ENCODE measurements around the gene RTTN. TPM values are rescaled to one million over a fixed set of nuclear protein-coding genes. Genes with fewer than 3 reads are reported as not detected.

Gene RTTN
- total RNA-seq, 1 donor from 2014 or later = 25.6 TPM

DNA sequence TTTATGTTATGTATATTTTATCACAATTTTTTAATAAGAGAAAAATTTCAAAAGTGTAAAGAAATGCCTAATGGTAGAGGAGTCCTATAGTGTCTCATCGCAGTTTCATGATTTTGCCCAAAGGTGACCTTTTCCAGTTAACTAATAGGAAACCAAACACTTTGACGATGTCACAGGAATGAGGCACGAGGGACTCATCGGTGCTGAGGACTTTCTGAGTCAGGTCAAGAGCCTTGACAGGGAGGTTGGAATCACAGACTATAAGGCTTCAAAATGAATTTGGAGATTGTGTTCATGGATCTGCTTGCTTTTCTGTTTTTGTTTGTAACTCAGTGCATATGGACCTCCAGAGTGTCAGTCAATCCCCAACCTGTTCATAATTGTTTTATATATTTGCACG, 15.1 kb upstream of the RTTN start:
- TF ChIP-seq CTCF (IDR thresholded peaks at IDR 0.05; ENCODE audit: unreplicated experiment) = no peak
- Mint-ChIP-seq H3K9me3 (no peaks in the 10 kb centered on the region), H3K27ac (no peak overlapping the region), H3K27me3 (ENCODE audit: low read depth) (peaks cover 47% of the 10 kb centered on the region), H3K4me1 (no peaks in the 10 kb centered on the region), H3K36me3 (no peaks in the 10 kb centered on the region), H3K4me3 (no peak overlapping the region)
- no peak for DNase-seq (ENCODE audit: low spot score in 2 of 2, unreplicated experiment in 2 of 2)

GRCh38 chr18:70219688-70220087, 14.2 kb upstream of the RTTN start:
- DNase-seq (ENCODE audit: low spot score in 2 of 2, unreplicated experiment in 2 of 2) = no peak
- peaks cover 50% of the 10 kb centered on the region for H3K27me3 Mint-ChIP-seq (ENCODE audit: low read depth)
- no peaks in the 10 kb centered on the region for H3K9me3 Mint-ChIP-seq
- no peaks in the 10 kb centered on the region for H3K36me3 Mint-ChIP-seq
- H3K4me3 Mint-ChIP-seq = no peak overlapping the region
- TF ChIP-seq CTCF (IDR thresholded peaks at IDR 0.05; ENCODE audit: unreplicated experiment) = no peak
- H3K27ac Mint-ChIP-seq = no peak overlapping the region
- no peaks in the 10 kb centered on the region for H3K4me1 Mint-ChIP-seq

DNA sequence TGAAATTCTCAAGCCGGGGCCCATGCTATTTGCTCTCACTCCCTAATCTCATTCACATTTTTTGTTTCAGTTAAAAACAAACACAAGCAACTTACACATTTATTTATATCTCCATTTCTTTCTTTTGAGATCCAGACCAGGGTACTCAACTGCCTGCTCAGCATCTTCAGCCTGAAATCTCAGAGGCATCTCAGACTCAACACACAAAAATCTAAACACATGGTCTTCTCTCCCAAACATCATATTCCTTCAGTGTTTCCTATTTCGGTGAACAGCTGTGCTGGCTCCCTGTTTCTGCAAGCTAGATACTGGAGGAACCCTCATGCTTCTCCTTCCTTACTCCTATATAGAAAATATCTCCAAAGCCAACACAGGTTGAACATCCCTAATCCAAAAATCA, 11.3 kb upstream of the RTTN start:
- Mint-ChIP-seq H3K36me3 (no peaks in the 10 kb centered on the region), H3K27me3 (ENCODE audit: low read depth) (peaks cover 35% of the 10 kb centered on the region), H3K9me3 (peaks cover 8% of the 10 kb centered on the region), H3K27ac (no peak overlapping the region), H3K4me1 (no peaks in the 10 kb centered on the region), H3K4me3 (no peak overlapping the region)
- no peak for DNase-seq (ENCODE audit: low spot score in 2 of 2, unreplicated experiment in 2 of 2)
- TF ChIP-seq CTCF (IDR thresholded peaks at IDR 0.05; ENCODE audit: unreplicated experiment) = no peak

GRCh38 chr18:70207181-70207580, 1.7 kb upstream of the RTTN start:
- no peak overlapping the region for H3K4me3 Mint-ChIP-seq
- peaks cover 9% of the 10 kb centered on the region for H3K4me1 Mint-ChIP-seq
- DNase-seq (ENCODE audit: low spot score in 2 of 2, unreplicated experiment in 2 of 2) = no peak
- peaks cover 3% of the 10 kb centered on the region for H3K36me3 Mint-ChIP-seq
- peaks cover 4% of the 10 kb centered on the region for H3K9me3 Mint-ChIP-seq
- peaks cover 10% of the 10 kb centered on the region for H3K27me3 Mint-ChIP-seq (ENCODE audit: low read depth)
- H3K27ac Mint-ChIP-seq = no peak overlapping the region
- TF ChIP-seq CTCF (IDR thresholded peaks at IDR 0.05; ENCODE audit: unreplicated experiment) = no peak

- no peaks in the 10 kb centered on the region for H3K9me3 Mint-ChIP-seq
Measured at GRCh38 chr18:70200286-70200685, 5.2 kb downstream of the RTTN start.

More at GRCh38 chr18:70200286-70200685, 5.2 kb downstream of the RTTN start:
- Mint-ChIP-seq H3K27ac (no peak overlapping the region), H3K36me3 (peaks cover 16% of the 10 kb centered on the region), H3K4me3 (no peak overlapping the region), H3K4me1 (peaks cover 8% of the 10 kb centered on the region), H3K27me3 (ENCODE audit: low read depth) (no peaks in the 10 kb centered on the region)
- no peak for DNase-seq (ENCODE audit: low spot score in 2 of 2, unreplicated experiment in 2 of 2)
- no peak for TF ChIP-seq CTCF (IDR thresholded peaks at IDR 0.05; ENCODE audit: unreplicated experiment)

Data from mesothelial cell of epicardium (in vitro differentiated cells).